ENCODE data around the gene SSR1.
"Not testable (repeated sequence)": the region's sequence is repeated elsewhere in the genome, so short reads cannot be mapped to it uniquely, and the experiment has no call there.

Gene SSR1

DNA sequence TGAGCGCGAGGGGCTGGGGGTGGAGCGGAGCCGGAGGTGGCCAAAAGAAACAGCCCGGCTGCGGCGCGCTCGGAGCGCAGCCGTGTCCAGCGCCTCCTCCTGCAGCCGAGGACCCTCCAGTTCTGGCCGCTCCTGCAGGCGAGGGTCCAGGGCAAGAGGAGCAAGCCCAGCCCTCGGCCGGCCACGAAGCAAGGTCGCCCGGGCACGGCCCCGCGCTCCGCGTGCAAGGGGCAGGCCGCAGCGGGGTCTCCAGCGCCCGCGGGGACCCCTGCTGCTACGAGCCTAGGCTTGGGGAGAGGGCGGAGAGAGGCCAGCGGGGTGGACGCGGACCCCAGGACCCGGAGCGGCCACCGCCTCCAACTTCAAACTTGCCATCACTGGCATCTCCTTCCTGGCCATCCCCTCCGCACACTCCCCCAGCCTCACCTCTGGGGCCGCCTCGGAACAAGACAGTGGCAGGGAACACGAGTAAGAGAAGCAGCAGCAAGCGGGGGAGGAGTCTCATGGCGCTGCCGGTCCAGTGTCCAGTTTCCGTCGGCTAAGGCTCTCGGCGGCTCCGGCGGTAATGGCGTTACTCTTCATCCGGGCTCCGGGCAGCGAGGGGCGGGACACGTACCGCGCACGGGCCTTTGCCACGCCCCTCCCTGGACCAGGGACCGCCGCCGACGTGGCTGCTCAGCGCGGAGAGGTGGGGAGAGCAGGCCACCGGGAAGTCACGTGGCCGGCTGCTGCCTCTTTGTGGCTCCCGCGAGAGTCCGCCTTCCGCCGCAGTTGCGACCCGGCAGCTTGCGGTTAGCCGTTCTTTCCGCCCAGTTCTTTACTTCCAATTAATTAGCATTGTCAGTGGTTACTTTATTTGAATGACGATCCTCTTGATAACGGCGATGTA, at the start of gene SSR1:
Gene SSR1, minus strand, starts transcription at position 584 of the 889 bp plus-strand sequence. Its CDS starts 79 bp downstream, at position 505.
- DNase-seq, result peak; percentile 98

DNA sequence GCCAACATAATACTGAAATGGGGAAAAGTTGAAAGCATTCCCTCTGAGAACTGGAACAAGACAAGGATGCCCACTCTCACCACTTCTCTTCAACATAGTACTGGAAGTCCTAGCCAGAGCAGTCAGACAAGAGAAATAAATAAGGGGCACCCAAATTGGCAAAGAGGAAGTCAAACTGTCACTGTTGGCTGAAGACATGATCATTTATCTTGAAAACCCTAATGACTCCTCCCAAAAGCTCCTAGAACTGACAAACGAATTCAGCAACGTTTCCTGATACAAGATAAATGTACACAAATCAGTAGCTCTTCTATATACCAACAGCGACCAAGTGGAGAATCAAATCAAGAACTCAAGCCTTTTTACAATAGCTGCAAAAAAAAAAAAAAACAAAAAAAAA, 38.9 kb upstream of the SSR1 start:
- not testable (repeated sequence) for DNase-seq

DNA sequence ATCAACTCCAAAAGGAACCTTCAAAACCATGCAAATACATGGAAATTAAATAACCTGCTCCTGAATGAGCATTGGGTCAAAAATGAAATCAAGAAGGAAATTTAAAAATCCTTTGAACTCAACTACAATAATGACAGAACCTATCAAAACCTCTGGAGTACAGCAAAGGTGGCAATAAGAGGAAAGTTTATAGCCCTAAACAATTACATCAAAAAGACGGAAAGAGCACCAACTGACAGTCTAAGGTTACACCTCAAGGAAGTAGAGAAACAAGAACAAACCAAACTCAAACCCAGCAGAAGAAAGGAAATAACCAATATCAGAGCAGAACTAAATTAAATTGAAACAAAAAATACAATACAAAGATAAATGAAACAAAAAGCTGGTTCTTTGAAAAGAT, 37.6 kb upstream of the SSR1 start:
- not testable (repeated sequence) for DNase-seq

DNA sequence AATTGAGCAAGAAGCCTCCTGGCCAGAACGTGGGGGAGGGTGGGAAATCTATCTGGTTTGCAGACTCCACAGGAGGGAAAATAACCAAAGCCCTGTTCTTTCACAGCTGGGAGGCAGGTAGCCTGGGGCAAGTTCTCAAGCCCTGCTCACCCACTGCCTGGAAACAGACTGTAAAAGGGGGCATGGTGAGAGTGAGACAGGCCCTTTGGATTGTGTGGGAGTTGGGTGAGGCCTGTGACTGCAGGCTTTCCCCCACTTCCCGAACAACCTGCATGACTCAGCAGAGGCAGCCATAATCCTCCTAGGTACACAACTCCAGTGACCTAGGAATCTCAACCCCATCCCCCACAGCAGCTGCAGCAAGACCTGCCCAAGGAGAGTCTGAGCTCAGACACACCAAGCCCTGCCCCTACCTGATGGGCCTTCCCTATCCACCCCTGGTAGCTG, 34.6 kb upstream of the SSR1 start:
- DNase-seq, result not testable (repeated sequence)

DNA sequence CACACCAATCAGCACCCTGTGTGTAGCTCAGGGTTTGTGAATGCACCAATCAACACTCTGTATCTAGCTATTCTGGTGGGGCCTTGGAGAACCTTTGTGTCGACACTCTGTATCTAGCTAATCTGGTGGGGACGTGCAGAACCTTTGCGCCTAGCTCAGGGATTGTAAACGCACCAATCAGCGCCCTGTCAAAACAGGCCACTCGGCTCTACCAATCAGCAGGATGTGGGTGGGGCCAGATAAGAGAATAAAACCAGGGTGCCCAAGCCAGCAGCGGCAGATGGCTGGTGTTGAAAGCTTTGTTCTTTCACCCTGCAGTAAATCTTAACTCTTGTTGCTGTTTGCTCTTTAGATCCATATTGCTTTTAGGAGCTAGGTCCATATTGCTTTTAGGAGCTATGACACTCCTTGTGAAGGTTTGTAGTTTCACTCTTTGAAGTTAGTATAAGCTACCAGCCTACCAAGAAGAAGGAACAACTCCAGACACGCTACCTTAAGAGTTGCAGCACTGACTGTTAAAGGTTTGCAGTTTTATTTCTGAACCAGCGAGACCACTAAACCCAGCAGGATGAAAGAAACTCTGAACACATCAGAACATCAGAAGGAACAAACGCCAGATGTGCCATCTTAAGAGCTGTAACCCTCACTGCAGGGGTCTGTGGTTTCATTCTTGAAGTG, 31.9 kb upstream of the SSR1 start:
- not testable (repeated sequence) for DNase-seq

DNA sequence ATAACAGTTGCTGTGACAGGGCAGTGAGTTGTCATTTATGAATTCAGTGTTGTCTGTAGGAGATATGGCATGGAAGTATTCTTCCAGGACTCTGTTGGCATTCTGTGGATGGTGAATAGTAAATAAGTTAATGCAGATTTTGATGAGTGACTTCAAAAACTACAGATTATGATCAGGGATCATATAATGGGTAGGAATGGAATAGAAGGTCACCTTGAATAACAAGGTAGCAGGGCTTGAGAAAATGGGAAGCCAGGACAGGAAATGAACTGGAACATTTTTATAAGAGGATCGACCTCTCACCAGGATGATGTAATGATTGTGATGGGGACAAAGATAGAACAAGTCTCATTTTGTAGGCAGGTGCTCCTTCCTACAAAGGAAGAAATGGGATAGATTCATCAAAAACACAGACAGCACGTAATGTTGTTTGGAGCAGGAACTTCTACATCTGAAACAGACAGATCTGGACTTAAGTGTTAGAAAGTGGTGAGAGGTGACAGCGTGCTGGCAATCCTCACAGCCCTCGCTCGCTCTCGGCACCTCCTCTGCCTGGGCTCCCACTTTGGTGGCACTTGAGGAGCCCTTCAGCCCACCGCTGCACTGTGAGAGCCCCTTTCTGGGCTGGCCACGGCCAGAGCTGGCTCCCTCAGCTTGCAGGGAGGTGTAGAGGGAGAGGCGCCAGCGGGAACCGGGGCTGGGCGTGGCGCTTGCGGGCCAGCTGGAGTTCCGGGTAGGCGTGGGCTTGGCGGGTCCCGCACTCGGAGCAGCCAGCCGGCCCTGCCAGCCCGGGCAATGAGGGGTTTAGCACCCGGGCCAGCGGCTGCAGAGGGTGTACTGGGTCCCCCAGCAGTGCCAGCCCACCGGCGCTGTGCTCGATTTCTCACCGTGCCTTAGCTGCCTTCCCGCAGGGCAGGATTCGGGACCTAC, 30.8 kb upstream of the SSR1 start:
- no peak for DNase-seq

DNA sequence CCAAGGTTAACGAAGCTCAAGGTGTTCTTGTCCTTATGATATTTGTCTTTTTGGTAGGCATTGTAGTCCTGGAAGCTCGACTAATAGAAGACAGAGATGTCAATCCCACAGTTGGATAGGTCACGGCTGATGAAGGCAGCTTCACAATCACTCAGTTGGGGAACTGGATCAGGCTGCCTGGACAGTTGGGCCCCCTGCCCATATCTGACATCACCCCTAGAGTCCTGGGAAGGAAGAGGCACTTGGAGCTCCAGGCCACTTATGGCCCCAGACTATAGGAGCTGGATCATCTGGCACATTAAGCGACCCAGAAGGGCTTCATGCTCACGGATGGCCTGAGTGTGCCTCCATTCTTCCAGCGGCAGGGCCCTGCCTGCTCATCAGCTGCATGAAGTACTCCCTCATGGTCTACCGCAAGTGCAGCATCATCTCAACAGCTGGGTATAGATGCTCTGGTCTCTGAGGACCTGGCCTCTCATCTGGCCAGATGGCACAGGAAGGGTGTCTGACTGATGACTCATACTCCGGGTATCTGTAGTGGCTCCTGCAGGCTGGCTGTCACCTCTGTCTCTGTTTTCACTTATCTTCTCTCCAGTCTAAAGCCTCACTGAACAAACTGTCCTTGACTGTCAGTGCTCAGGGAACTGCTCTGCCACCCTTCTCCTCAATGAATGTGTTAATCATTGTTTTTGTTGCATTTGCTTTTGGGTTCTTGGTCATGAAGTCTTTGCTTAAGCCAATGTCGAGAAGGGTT, 29.2 kb upstream of the SSR1 start:
- no peak for DNase-seq

DNA sequence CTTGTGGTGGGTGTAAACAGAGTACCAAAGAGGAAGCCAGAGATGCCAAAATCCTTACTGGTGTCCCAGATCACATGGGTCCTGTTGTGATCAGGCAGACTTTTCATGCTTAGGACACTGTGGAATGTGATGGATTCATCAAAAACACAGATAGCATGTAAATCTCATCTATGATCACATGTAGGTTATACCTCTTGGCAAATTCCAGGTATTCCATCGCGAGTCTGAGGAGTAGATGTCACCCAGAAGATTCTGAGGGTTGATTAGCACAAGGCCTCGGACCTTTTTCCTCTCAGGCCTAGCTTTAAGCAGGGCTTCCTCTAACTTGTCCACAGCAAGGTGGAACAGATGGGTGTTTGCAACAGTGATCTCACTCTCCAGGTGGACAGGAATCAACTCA, 28.3 kb upstream of the SSR1 start:
- no peak for DNase-seq

DNA sequence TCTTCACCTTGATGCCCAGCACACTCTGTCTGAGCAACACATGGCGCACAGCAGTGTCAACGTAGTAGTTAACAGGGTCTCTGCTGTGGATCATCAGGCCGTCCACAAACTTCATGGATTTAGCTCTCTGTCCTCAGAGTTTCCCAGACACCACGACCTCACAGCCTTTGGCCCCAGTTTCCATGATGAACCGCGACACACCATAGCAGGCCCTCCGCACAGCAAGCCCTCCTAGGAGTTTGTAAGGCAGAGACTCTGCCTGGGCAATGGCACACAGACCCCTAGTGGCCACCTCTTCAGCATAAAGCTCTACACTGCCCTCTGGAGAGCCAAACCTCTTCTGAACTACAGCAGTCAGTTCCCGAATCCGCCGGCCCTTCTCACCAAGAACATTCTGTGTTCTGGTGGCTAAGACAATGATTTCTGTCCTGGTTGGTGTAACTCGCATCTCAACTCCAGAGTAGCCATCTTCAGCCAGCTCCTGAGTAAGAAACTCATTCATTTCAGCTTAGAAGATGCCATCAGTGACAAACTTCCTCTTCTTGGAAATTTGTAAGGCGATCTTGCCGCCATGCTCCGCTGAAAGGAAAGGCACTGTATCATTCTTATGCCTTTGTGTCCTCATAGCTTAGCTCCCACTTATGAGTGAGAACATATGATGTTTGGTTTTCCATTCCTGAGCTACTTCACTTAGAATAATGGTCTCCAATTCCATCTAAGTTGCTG, 26.2 kb upstream of the SSR1 start:
- DNase-seq, result not testable (repeated sequence)

DNA sequence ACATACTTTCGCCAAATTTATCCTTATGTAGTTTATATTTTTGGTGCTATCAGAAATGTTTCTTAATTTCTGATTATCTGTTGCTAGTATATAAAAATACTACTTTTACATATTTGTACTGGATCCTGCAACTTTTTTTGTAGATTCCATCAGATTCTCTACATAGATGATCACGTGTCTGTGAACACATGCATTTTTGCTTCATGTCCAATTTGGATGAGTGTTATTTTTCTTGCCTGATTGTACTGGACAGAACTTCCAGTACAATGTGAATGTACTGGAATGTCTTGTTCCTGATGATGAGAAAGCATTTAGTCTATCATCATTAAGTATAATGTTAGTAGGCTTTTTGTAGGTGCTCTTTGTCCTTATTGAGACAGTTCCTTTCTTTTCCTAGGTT, 25.0 kb upstream of the SSR1 start:
- DNase-seq, result no peak

DNA sequence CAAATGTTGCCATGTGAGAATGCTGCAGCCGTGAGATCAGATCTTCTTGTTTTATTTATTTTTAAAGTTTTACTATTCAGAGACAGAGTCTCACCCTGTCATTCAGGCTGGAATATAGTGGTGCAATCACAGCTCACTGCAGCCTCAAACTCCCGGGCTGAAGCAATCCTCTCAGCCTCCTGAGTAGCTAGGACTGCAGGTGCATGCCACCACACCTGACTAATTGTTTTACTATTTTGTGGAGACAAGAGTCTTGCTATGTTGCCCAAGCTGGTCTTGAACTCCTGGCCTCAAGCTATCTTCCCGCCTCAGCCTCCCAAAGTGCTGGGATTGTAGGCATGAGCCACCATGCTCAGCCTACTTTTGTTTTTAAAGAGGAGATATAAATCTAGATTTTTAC, 22.5 kb upstream of the SSR1 start:
- no peak for DNase-seq

DNA sequence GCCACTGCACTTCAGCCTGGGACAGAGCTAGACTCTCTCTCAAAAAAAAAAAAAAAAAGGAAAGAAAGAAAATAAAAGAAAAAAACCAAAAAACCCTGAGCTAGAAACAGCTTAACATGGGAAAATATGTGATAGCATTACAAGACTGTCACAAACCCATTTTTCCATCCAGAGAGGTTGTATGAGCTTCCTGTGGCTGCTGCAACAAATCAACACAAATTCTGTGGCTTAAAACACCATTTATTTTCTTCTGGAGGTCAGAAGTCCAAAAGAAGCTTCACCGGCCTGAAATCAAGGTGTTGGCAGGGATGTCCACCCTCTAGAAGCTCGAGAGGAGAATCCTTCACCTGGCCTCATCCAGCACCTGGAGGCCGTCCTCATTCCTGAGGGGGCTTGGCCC, 21.7 kb upstream of the SSR1 start:
- DNase-seq, result no peak

DNA sequence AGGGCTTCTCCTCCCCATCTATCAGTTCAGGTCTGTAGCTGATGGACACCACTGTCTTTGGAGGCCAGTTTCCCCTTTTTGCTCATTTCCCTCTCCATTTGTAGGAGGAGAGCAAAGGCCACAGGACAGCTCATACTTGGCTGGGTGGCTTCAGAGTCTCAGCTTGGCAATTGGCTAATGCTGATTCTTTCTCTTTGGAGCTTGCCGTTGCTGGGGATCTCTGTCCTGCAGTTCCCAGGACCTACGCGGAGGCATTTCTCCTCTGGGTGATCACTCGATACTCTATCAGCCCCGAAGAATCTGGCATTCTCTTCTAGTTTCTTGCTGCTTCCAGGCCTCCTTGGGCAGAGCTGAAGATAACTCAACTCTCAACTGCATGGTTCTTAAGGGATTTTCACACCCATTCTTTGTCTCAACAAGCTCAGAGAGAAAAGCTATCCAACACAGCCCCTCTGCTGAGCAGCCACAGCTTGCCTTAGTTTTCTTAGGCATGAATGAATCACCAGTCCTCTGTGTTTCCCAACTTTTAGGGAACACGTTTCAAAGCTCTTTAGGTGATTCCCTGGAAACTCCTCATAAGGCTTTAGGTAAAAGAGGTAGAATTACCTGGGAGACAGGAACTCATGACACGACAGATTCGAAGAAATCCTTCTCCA, 19.2 kb upstream of the SSR1 start:
- DNase-seq, result no peak

DNA sequence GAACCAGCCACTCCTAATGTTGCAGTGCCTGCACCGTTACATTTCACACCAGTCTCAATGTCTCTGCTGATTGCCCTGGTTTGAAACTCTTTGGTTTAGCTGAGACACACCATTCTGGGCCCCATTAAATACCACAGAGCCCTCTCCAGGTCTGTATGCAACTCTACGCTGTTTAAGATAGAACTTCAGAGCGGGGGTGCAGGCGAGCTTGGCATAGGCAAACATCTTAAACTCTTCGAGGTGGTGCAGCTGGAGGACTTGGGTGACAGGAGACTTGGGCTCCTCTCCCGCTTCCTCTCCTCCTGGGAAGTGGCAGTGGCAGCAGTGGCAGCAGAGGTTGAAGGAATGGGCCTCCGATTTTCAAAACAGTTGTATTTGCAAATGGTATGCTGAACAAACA, 18.5 kb upstream of the SSR1 start:
- DNase-seq, result no peak

DNA sequence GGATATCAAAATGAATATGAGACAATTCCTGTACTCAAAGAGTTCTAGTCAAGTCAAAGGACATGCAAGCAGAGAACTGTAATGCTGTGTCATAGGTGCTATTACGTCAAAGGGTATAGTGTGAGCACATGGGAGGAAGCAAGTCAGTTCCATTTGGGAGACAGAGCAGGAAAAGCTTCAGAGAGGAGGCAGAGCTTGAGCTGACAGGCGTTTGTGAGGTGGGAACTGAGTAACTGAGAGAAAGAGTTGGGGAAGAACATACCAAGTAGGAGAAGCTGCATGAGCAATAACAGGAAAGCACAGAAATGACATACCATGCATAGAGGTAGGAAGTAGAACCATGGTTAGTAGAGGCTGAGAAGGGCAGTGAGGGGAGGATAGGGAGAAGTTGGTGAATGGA, 15.2 kb upstream of the SSR1 start:
- no peak for DNase-seq

DNA sequence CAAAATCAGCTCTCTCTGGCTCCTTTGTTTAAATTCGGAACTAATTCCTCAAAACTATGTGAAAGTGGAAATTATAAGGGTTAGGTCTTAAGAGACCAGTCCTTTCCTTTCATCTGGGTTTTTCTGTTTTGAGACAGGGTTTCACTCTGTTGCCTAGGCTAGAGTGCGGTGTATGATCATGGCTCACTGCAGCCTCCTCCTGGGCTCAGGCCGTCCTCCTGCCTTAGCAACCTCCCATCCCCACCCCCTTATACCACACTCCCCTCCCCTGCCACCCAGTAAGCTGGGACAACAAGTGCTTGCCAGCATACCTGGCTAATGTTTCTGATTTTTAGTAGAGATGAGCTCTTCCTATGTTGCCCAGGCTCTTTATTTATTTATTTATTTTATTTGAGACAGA, 12.8 kb upstream of the SSR1 start:
- no peak for DNase-seq

DNA sequence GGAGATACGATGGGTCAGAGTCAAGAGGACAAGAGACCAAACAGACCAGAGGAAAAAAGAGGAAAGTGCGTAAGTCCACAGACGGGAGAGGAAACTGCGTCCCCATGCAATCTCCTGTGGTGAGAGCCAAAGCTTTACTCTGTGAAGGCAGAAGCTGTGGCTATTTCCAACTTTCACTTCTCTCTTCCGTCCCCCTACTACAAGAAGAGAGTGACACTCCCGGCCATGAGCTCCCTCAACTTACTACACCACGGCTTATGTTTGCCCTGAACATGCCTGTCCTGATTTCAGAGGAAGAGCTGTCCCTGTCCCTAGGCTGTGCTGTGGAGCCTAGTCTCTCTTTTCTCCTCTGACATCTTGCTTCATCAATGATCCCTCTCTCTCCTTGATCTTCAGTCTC, 11.5 kb upstream of the SSR1 start:
- DNase-seq, result no peak

DNA sequence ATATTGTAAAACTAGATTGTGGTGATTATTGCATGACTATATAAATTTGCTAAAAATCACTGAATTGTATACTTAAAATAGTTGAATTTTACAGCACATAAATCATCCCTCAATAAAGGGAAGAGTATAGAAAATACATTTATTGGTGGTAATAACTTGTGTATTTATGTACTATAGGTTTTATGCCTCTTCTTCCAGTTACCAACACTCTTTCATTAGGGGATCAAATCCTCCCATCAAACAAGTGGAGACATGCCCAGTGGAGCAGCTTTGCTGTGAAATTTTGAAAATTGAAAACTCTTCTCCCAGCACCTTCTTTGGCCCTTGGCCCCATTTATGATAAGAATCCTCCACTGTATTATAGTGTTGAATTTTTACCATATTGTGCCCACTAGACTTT, 10.1 kb upstream of the SSR1 start:
- no peak for DNase-seq

DNA sequence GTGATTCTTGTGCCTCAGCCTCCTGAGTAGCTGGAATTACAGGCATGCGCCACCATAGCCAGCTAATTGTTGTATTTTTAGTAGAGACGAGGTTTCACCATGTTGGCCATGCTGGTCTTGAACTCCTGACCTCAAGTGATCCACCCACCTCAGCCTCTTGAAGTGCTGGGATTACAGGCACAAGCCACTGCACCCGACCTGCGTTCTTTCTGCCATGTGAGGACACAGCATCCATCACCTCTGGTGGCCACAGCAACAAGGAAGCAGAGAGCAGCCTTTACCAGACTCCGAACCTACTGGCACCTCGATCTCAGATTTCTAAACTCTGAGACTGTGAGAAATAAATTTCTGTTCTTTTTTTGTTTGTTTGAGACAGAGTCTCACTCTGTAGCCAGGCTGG, 8.9 kb upstream of the SSR1 start:
- not testable (repeated sequence) for DNase-seq

DNA sequence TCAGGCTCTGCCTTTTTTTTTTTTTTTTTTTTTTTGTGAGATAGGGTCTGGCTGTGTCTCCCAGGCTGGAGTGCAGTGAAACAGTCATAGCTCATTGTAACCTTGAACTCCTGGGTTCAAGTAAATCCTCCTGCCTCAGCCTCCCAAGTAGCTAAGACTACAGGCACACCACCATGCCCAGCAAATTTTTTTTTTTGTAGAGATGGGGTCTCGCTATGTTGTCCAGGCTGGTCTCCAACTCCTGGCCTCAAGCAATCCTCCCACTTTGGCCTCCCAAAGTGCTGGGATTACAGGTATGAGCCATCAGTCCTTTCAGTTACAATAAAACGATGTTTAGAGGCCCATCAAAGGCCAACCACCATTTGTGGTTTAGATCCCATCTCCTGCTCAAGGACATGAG, 6.4 kb upstream of the SSR1 start:
- DNase-seq, result not testable (repeated sequence)

DNA sequence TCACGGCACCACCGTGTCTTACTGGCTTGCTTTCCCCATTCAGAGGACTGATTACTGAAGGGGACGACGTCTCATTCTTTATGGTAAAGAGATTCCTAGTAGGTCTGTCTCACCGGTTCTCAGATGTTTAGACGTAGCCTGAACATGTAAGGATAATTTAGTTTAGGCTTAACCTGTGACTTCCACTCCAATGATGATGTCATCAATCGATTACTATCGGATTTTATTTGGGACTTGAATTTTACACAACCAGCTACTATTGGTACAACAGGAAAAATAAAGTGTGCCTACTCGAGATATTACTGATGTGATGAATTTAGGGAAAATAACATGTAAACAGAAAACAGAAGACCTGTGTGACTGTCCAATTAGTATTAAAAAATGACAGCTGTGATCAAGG, 4.5 kb upstream of the SSR1 start:
- DNase-seq, result no peak

Data from eye (tissue), 1 donor.